Right renal pelvis (tissue), 4 donors: ENCODE data around the gene ASXL1. TPM values are rescaled to one million over a fixed set of nuclear protein-coding genes. Genes with fewer than 3 reads are reported as not detected.
"Not testable (repeated sequence)": the region's sequence is repeated elsewhere in the genome, so short reads cannot be mapped to it uniquely, and the experiment has no call there.

Experiments used
- DNase-seq, 4 donors: peaks; one replicate each; pipeline ENCODE4 v3.0.0-alpha.2; 2013; ENCODE audit warnings: low read depth in 4 of 4, low spot score in 3 of 4, missing footprints in 1 of 4
- polyA plus RNA-seq, 4 donors: library from polyadenylated mRNA; unstranded; fragments of 120-200 nt; gene quantifications; one replicate each; pipeline ENCODE4 v1.2.1, GENCODE V29; 2013; ENCODE audit not compliant: insufficient read length in 4 of 4

The ASXL1 gene
- polyA plus RNA-seq, 4 donors = 56.0 to 67.9 (median 64.0) TPM

GRCh38 chr20:32336918-32337347 is 21.2 kb upstream of the ASXL1 start:
- no peak for DNase-seq

- no peak for DNase-seq
Measured at GRCh38 chr20:32337937-32338661, 20.0 kb upstream of the ASXL1 start.

- no peak for DNase-seq
Measured at GRCh38 chr20:32338665-32339064, 19.5 kb upstream of the ASXL1 start.

GRCh38 chr20:32339116-32339515 is 19.0 kb upstream of the ASXL1 start:
- DNase-seq = no peak

- DNase-seq = not testable (repeated sequence)
Measured at GRCh38 chr20:32341053-32341452, 17.1 kb upstream of the ASXL1 start.

- DNase-seq = no peak
Measured at GRCh38 chr20:32343439-32343838, 14.7 kb upstream of the ASXL1 start.

GRCh38 chr20:32344835-32345506 is 13.2 kb upstream of the ASXL1 start:
- DNase-seq = no peak

- DNase-seq = no peak
Measured at GRCh38 chr20:32348207-32348606, 9.9 kb upstream of the ASXL1 start.

GRCh38 chr20:32350421-32350820 is 7.7 kb upstream of the ASXL1 start:
- DNase-seq = no peak

- no peak for DNase-seq
Measured at GRCh38 chr20:32352121-32352720, 5.9 kb upstream of the ASXL1 start.

GRCh38 chr20:32353848-32354496 is 4.2 kb upstream of the ASXL1 start:
- no peak for DNase-seq

- no peak for DNase-seq
Measured at GRCh38 chr20:32354592-32355416, 3.3 kb upstream of the ASXL1 start.

- no peak for DNase-seq
Measured at GRCh38 chr20:32355417-32355841, 2.7 kb upstream of the ASXL1 start.

- DNase-seq = not testable (repeated sequence)
Measured at GRCh38 chr20:32355907-32356621, 2.1 kb upstream of the ASXL1 start.

- DNase-seq = no peak
Measured at GRCh38 chr20:32356622-32357374, 1.3 kb upstream of the ASXL1 start.

GRCh38 chr20:32357375-32357868 is 709 bp upstream of the ASXL1 start:
- DNase-seq = no peak

GRCh38 chr20:32358632-32358882 is 426 bp downstream of the ASXL1 start:
- DNase-seq = no peak

- peak in 3 of 4 donors; percentile 37 to 53 (median 47) for DNase-seq
Measured at GRCh38 chr20:32358883-32359632, 927 bp downstream of the ASXL1 start.
